ENCODE measurements around the gene MEI4. TPM values are rescaled to one million over a fixed set of nuclear protein-coding genes. Genes with fewer than 3 reads are reported as not detected.
"Not testable (repeated sequence)": the region's sequence is repeated elsewhere in the genome, so short reads cannot be mapped to it uniquely, and the experiment has no call there.

Gene MEI4
- not detected in 2 replicates for total RNA-seq

DNA sequence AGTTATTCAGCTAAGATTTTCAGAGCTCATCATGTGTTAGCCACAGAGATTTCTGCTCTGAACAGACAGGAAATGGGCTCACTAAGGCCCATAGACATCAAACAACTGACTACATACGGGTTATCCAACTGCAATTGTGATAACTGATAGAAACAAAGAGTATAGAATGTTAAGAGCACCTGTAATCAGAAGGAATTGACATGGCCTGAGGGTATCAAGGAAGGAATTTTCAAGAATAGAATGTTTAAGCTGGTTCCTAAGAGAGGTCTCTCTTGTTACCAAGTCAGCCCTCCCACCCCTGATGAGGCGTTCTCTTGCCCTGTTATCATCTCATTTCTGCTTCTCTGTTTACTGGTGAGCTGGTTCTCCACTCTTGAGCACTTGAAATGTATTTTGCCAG is at the start of gene MEI4:
Gene MEI4 (plus strand): TSS at position 301 of the 400 bp plus-strand sequence. CDS start 37,633 bp downstream, outside the sequence.
- intact Hi-C loops (cut with micrococcal nuclease), result no loop called here

DNA sequence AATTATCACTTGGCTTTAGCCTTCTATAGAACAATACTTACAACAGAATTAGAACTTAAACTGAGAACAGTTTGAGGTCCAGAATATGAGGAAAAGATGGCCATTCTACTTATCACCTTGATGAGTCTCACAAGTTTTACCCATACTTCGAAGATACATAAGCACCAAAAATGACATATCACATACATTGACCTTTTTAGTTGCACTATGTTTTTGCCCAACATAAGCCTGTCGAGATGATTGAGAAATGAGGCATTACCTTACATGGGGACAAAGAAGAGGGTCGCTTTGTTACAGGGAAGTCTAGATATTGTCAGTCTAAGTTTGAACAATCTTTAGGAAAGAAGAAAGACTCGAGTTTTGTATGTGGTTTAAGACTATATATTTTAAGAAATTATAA is 48.4 kb upstream of the MEI4 start:
- intact Hi-C loops (cut with micrococcal nuclease), result no loop called here

GRCh38 chr6:77607004-77607403 is 45.8 kb upstream of the MEI4 start:
- intact Hi-C loops (cut with micrococcal nuclease), result no loop called here

DNA sequence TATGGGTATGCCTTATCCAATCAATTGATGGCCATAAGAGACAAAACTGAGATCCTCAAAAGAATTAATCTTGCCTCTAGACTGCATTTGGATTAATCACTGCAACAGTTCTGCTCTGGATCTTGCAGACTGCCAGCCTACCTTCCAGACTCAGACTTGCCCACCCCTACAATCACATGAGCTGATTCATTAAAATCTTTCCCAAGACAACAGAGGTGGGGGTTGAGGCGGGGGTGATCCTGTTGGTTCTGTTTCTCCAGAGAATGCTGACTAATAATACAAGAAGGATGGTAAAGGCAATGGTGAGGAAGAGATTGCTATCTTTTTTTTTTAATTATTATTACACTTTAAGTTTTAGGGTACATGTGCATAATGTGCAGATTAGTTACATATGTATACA is 43.7 kb upstream of the MEI4 start:
- intact Hi-C loops (cut with micrococcal nuclease), result no loop called here

DNA sequence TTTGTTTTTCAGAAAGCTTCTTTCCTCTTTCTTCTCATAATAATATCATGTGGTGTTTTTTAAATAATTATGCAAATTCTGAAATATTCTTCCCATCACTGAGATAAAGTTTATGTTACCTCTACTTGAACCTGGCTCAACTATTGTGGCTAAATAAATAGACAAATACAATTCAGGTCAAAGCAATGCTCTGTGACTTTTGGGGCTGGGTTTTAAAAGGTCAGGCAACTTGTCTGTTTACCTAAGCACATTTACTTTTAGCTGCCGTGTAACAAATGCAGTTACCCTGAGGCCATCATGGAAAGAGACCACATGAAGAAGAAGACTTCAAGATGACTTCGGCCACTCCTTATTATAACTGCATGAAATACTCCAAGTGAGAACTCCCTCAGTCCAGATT is 33.7 kb upstream of the MEI4 start:
- intact Hi-C loops (cut with micrococcal nuclease), result no loop called here

- intact Hi-C loops (cut with micrococcal nuclease), result no loop called here
Observed at GRCh38 chr6:77620278-77620882, 32.5 kb upstream of the MEI4 start.

- intact Hi-C loops (cut with micrococcal nuclease), result no loop called here
Observed at GRCh38 chr6:77624515-77624914, 28.3 kb upstream of the MEI4 start.

GRCh38 chr6:77626426-77626825 is 26.4 kb upstream of the MEI4 start:
- intact Hi-C loops (cut with micrococcal nuclease), result no loop called here

- intact Hi-C loops (cut with micrococcal nuclease), result no loop called here
Observed at GRCh38 chr6:77630014-77630413, 22.8 kb upstream of the MEI4 start.

- intact Hi-C loops (cut with micrococcal nuclease), result no loop called here
Observed at GRCh38 chr6:77633471-77633870, 19.4 kb upstream of the MEI4 start.

- intact Hi-C loops (cut with micrococcal nuclease), result no loop called here
Observed at GRCh38 chr6:77633993-77634715, 18.7 kb upstream of the MEI4 start.

DNA sequence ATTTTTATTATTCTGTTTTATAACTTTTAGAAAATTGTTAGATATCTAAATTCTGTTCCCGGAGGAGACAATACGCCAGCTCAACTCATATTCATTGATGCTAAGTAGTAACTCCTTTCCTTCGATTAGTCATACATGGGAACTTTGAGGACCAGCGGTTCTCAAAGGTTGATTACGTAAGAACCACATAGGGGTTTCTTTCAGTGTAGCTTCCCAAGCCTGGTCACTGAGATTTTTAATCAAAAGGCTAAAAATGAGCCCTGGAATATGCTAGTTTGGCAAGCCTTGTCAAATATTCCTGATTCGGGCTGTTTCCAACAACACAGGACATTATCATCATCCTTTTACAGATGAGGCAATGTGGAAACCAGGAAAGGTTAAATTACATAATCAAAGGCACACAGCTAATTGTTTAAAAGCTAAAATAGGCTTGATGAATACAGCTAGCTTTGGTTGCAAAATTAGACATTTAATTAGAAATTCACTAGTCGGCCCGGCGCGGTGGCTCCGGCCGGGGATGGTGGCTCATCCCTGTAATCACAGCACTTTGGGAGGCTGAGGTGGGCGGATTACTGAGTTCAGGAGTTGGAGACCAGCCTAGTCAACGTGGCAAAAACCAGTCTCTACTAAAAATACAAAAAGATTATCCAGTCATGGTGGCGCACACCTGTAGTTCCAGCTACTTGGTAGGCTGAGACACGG is 14.6 kb upstream of the MEI4 start:
- intact Hi-C loops (cut with micrococcal nuclease), result no loop called here

GRCh38 chr6:77644102-77644705 is 8.6 kb upstream of the MEI4 start:
- intact Hi-C loops (cut with micrococcal nuclease), result no loop called here

- intact Hi-C loops (cut with micrococcal nuclease), result no loop called here
Observed at GRCh38 chr6:77650098-77650663, 2.7 kb upstream of the MEI4 start.

- intact Hi-C loops (cut with micrococcal nuclease), result no loop called here
Observed at GRCh38 chr6:77653816-77654215, 977 bp downstream of the MEI4 start.

DNA sequence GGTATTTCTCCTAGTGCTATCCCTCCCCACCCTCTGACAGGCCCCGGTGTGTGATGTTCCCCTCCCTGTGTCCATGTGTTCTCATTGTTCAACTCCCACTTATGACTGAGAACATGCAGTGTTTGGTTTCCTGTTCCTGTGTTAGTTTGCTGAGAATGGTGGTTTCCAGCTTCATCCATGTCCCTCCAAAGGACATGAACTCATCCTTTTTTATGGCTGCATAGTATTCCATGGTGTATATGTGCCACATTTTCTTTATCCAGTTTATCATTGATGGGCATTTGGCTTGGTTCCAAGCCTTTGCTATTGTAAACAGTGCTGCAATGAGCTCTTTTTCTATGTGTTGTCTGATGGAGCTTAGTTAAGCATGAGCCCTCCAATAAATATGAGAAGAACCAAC is 2.2 kb downstream of the MEI4 start:
- intact Hi-C loops (cut with micrococcal nuclease), result not testable (repeated sequence)

DNA sequence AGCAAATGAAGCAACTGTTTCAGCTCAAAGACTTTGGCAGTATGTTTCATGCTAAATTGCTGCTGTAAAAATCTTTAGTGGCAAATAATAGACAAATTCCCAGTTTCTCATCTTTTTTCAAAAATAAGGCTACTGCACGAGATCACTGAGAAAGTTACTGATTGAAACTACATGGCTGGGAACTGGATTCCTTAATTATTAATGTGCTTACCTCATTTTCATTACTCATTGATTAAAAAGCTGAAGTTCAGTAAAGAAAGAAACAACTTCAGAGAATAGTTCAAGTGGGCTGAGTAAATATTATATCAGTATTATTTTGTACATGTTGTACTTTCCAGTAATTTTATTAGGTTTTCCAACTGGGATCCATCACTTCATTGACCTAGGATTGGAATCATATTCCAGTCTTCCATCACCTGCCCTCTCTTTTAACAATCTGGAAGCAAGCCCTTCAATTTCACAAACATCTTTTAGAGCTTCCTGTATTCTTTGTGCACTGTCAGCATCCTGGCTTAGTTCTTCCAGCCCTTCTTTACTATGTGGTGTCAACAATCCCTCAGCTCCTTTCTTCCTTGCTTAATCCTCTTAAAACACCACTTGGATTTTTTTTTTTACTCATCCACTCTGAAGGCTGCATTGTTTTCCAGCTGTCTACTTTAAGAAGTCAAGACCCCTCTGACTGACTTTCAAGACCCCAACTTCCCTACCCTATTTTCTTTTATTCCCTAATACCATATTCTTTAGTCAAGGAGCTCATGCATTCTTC is 4.3 kb downstream of the MEI4 start:
- intact Hi-C loops (cut with micrococcal nuclease), result no loop called here

GRCh38 chr6:77666340-77666739 is 13.5 kb downstream of the MEI4 start:
- intact Hi-C loops (cut with micrococcal nuclease), result no loop called here

DNA sequence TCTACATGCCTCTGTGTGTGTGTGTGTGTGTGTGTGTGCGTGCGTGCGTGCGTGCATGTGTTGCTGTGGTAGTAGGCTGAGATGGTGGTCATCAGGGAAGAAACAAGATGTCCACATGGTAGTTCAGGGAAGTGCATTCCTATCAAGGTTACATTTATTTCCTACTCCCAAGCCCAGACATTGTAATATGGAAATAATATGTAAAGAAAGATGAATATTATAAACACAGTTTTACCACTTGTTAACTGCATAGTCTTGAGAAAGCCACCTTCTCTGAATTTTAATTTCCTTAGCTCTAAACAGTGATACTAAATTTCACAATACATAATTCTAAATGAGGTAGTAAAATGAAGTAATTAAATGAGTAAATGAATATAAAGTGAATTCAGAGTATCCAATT is 14.0 kb downstream of the MEI4 start:
- intact Hi-C loops (cut with micrococcal nuclease), result no loop called here

GRCh38 chr6:77669913-77670312 is 17.1 kb downstream of the MEI4 start:
- intact Hi-C loops (cut with micrococcal nuclease), result no loop called here

GRCh38 chr6:77674211-77674610 is 21.4 kb downstream of the MEI4 start:
- intact Hi-C loops (cut with micrococcal nuclease), result no loop called here
